ENCODE results near the gene SMC6.

The SMC6 gene

DNA sequence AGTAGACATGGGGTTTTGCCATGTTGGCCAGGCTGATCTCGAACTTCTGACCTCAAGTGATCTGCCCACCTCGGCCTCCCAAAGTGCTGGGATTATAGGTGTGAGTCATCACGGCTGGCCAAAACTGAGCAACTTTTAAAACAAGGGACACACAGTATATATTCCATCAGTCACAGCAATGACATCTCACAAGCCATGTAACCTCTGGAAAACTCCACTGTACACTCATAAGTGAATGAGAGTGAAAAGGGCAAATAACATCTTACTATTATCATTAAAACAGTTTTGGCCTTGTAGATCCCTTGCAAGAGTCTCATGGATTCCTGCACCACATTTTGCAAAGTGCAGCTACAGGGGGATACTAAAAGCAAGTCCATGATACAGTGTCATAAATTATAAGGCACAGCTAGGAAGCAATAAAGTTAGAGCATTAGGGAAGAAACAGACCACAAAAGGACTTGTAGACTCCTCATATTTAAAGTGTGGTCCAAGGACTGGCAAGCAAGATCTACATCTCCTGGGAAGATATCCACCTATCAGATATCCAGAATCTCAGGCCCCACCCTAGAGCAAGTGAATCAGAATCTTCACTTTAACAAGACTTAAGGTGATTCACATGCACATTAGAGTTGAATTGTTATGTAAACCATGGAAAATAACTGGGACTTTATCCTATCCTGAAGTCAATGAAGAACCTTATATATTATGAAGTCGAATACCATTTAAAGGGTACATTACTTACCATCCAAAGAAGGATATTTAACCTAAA is 5.7 kb downstream of the SMC6 start:
- no peak for DNase-seq (ENCODE audit: low read depth)
- H3K4me3 ChIP-seq (ENCODE audit: control insufficient read depth, low read depth, low read length): no peak overlapping the region
- TF ChIP-seq, protein P1, sequence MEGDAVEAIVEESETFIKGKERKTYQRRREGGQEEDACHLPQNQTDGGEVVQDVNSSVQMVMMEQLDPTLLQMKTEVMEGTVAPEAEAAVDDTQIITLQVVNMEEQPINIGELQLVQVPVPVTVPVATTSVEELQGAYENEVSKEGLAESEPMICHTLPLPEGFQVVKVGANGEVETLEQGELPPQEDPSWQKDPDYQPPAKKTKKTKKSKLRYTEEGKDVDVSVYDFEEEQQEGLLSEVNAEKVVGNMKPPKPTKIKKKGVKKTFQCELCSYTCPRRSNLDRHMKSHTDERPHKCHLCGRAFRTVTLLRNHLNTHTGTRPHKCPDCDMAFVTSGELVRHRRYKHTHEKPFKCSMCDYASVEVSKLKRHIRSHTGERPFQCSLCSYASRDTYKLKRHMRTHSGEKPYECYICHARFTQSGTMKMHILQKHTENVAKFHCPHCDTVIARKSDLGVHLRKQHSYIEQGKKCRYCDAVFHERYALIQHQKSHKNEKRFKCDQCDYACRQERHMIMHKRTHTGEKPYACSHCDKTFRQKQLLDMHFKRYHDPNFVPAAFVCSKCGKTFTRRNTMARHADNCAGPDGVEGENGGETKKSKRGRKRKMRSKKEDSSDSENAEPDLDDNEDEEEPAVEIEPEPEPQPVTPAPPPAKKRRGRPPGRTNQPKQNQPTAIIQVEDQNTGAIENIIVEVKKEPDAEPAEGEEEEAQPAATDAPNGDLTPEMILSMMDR (IDR thresholded peaks at IDR 0.05; ENCODE audit: control insufficient read depth, insufficient read depth, low read depth, low read length, missing control alignments): no peak

GRCh38 chr2:17740203-17740602 is 13.4 kb downstream of the SMC6 start:
- DNase-seq (ENCODE audit: low read depth): no peak
- TF ChIP-seq, protein P1 (IDR thresholded peaks at IDR 0.05; ENCODE audit: control insufficient read depth, insufficient read depth, low read depth, low read length, missing control alignments): no peak
- no peak overlapping the region for H3K4me3 ChIP-seq (ENCODE audit: control insufficient read depth, low read depth, low read length)

GRCh38 chr2:17736989-17737388 is 16.6 kb downstream of the SMC6 start:
- TF ChIP-seq, protein P1 (IDR thresholded peaks at IDR 0.05; ENCODE audit: control insufficient read depth, insufficient read depth, low read depth, low read length, missing control alignments): no peak

DNA sequence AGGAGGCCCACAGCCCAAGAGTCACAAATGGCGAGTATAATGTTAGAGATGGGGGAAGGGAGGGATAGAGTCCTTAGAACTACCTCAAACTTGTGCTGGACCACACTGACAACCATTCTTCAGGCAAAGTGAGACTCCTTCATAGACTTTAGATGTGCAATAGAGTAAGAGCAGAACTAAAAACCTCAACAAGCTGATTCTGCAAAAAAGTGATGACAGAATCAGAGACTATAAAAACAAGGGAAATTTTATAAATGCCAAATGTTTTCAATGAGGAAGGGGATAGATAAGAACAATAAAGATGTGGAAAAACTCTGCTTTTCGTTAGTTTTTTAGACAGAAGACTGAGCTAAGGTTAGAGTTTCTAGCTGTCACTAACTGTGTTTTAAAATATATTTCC is 17.7 kb downstream of the SMC6 start:
- TF ChIP-seq, protein P1 (IDR thresholded peaks at IDR 0.05; ENCODE audit: control insufficient read depth, insufficient read depth, low read depth, low read length, missing control alignments): no peak
- no peak for DNase-seq (ENCODE audit: low read depth)
- no peak overlapping the region for H3K4me3 ChIP-seq (ENCODE audit: control insufficient read depth, low read depth, low read length)

More at GRCh38 chr2:17736989-17737388, 16.6 kb downstream of the SMC6 start:
- peak; percentile 31 for DNase-seq (ENCODE audit: low read depth)
- no peak overlapping the region for H3K4me3 ChIP-seq (ENCODE audit: control insufficient read depth, low read depth, low read length)

DNA sequence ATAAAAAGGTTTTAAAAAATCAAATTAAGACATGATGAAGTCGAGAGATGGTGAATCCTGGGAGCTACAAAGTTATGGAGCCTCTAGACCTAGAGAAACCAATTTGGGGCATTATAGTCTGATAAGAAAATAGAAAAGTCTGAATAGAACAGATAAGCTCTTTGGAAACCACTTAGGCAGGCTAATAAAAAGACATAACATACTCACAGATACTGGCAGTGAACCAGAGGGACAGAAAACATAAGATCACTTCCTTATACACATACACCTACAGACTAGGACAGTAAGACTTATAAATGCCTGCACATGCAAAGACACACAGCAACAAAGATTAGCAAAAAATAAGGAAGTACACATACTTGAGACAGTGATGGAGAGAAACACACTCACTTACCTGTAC is 20.0 kb downstream of the SMC6 start:
- DNase-seq (ENCODE audit: low read depth): no peak
- TF ChIP-seq, protein P1 (IDR thresholded peaks at IDR 0.05; ENCODE audit: control insufficient read depth, insufficient read depth, low read depth, low read length, missing control alignments): no peak
- no peak overlapping the region for H3K4me3 ChIP-seq (ENCODE audit: control insufficient read depth, low read depth, low read length)

DNA sequence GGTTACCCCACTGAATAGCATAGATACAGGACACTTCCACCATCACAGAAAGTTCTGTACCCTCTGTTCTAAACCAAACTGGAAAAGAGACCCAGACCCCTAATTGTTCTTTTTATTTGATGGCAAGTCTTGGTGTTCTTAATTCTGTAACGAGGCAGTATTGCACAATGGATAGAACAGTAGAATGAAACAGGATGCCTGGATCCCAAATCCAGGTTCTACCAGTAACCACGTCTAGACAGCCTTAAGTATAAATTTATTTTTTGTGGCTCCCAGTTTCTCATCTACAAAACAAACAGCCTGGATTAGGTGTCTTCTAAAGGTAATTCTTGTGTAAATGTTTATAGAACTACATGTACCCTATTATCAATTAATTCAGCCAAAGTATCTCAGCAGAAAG is 23.7 kb downstream of the SMC6 start:
- TF ChIP-seq, protein P1 (IDR thresholded peaks at IDR 0.05; ENCODE audit: control insufficient read depth, insufficient read depth, low read depth, low read length, missing control alignments): no peak
- DNase-seq (ENCODE audit: low read depth): no peak
- no peak overlapping the region for H3K4me3 ChIP-seq (ENCODE audit: control insufficient read depth, low read depth, low read length)
